GM19025 (cell line): ENCODE measurements around the gene PHF21B.

Experiments used
- ATAC-seq: cut with Tn5 transposase; IDR thresholded peaks from one replicate; pipeline ENCODE4 v1.9.1; 2021; ENCODE audit warnings: mild to moderate bottlenecking, low read depth, moderate library complexity; ENCODE audit not compliant: unreplicated experiment

The PHF21B gene

GRCh38 chr22:44940130-44940529 is 69.7 kb downstream of the PHF21B start:
- no peak for ATAC-seq

DNA sequence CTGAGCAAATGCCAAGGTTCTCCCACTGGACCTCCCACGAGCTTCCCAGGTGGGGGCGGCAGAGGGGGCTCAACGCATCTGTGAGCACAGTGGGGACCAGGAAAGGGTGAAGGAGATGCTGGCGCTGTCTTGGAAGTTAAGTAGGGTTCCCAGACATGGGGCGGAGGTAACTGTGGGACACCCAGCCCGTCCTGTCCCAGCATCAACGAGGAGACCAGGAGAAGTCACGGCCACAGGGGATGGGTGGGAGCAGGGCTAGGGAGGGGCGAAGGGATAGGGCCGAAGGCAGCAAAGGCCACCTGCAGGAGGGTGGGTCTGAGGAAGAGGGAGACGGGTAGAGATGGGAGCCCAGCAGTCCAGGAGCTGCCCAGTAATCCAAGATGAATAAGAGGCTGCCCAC is 70.4 kb downstream of the PHF21B start:
- ATAC-seq, result no peak

DNA sequence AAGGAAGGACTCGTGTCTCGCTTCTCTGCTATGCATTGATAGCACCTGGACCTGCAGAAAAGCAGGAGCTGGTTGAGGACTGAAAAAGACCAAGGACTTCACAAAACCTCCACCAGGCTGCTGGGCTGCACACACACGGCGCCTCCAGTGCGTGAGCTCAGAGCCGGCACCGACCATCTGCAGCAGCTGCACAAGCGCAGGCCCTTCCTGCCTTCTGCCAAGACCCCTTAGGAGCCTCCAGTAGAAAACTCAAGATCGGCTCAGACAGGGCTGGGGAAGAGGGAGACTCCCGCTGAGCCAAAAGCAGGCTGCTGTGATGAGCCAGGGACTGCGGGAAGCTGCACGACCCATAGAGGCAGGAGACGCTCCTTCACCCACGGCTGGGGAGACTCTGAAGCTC is 70.9 kb downstream of the PHF21B start:
- no peak for ATAC-seq

DNA sequence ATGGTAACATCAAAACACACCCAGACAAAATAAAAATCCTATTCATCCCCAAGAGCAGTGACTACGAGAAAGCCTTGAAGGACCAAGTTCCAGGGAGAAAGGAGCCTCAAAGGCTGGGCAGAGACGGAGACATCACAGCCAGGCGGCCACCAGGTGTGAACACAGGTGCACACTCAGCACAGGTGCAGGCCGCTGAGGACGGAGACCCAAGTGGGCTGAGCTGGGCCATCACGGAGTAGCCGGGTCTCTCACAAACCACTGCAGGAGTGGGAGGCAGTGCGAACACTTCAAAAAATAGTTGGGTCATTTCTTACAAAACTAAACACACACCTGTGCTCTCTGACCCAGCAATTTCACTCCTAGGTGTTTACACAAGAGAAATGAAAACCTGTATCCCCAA is 72.6 kb downstream of the PHF21B start:
- ATAC-seq, result no peak

- ATAC-seq, result no peak
Measured at GRCh38 chr22:44936201-44936600, 73.6 kb downstream of the PHF21B start.

DNA sequence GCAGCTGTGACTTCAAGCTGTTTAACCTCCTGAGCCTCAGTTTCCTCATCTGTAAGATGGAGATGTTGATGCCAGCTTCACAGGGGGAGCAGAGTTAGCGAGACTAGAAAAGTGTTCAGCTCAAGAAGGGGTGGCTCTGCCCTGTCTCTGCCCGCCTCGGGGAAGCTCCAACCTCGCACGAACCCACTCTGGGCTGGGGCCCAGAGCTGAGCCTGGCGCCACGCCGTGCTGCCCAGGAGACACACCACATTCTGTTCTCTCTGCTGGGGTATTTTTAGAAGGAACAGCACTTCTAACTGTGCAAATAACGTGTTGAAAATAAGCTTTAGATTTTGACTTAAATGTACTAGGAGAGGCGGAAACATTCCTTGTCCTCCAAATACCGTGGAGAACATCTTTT is 74.1 kb downstream of the PHF21B start:
- no peak for ATAC-seq

- ATAC-seq, result no peak
Measured at GRCh38 chr22:44934454-44934735, 75.4 kb downstream of the PHF21B start.

DNA sequence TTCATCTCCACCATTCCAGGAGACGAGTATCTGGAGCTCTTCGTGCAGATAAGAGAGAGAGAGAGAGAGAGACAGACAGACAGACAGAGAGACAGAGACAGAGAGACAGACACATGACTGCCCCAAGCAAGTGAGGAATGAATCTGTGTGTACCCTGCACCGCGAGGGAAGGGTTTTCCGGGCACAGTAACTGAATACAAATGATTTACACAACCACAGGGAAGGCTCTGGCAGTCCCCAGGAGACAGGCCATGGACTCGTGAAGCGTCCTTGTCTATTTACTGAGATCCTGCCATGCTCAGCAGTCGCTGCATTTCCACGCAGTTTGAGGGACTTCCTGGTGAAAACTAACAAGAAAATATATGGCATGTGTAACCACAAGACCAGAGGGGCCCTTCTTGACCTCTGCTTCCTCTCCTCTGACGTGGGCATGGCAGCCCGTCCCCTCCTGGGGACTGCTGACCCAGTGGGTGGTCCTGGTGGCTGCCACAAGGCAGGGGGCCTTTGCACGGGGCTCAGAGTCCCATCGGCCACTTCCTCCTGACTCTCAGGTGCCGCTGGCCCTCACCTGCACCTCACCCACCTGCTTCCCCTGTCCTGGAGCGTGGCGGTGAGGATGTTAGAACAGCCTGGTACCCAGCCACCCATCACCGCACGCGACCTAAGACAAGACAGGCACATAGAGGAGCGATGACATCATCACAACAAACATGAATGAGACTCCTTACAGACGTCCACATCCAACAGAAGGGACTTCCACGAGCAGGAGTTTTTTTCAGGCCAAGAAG is 75.9 kb downstream of the PHF21B start:
- no peak for ATAC-seq

DNA sequence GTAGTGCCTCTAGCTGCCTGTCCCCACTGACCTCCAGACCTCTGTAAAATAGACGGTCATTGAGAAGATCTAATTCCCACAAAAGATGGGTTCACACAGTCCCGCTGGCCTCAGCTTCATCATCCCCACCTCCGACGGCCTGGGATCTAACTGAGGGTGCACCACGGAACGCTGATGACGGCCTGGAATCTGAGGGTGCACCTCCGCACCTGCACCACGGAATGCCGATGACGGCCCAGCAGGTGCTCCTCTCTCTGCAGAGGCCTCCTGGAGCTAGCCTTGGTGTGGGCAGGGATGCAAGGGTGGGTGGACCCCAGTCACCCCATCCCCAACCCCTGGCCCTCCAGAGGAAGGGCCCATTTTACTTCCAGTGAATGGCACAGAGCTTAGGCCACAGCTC is 77.3 kb downstream of the PHF21B start:
- ATAC-seq, result no peak

DNA sequence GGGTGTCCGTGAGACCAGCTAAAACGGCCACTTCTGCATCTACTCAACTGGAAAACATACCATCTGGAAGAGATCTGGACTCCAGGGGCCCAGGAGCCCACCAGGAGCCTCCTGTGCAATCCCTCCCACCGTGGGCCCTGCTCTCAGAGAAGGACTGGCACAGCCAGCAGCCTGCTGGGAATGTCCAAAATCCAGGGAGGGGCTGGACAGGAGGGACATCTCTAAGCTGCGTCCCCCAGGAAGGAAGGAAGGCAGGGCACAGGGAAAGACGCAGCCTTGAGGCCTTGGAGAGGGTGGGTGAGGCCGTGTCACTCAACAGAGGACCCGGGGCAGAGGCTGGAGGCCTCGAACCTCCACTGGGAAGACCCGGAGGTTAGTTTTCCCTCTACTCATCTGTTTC is 78.0 kb downstream of the PHF21B start:
- no peak for ATAC-seq

DNA sequence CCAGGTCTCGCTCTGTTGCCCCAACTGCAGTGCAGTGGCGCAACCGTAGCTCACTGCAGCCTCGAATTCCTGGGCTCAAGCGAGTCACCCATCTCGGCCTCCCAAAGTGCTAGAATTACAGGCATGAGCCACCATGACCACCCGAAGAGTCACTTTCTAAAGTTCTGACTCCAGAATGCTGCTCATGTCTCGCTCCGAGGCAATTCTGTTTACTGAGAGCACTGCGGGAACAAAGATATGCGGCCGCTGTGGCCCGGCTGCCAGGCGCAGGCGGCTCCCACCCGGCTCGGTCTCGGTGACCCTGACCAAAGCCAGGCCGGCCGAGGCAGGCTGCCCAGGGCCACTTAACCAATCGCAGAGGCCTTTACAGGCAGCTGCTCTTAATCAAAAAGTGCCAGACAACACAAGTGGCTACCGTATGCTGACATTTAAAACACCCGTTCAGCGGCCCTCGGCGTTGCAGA is 78.7 kb downstream of the PHF21B start:
- no peak for ATAC-seq

- ATAC-seq, result no peak
Measured at GRCh38 chr22:44930711-44931035, 79.1 kb downstream of the PHF21B start.

DNA sequence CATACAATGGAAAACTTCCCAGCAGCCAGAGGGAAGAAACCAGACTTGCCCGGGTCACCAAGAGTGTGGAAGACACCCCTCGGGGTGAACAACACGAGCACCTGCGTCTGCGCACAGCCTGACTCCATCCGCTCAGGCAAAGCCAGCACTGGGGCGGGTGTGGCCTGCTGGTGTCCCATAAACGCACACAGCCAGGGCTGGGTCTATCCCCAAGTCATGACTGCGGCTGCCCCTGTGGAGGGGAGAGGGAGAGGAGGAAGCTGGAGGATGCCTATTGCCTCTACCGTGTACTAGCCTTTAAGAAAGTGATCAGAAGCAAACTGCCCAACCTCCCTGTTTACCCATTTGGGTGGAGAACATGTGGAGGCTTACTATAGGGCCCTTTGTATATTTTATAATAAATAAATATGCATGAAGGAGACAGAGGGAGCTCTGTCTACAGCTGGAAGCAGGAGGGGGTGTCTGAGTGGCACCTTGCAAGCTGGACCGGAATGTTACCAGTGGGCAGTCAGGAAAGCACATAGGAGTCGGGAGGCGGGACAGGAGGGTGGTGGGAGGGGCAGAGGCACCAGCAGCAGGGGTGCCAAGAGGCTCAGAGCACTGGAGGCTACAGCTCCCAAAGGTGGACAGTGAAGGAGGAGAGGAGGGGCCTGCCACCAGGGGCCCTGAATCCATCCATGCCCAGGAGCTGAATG is 79.6 kb downstream of the PHF21B start:
- no peak for ATAC-seq

DNA sequence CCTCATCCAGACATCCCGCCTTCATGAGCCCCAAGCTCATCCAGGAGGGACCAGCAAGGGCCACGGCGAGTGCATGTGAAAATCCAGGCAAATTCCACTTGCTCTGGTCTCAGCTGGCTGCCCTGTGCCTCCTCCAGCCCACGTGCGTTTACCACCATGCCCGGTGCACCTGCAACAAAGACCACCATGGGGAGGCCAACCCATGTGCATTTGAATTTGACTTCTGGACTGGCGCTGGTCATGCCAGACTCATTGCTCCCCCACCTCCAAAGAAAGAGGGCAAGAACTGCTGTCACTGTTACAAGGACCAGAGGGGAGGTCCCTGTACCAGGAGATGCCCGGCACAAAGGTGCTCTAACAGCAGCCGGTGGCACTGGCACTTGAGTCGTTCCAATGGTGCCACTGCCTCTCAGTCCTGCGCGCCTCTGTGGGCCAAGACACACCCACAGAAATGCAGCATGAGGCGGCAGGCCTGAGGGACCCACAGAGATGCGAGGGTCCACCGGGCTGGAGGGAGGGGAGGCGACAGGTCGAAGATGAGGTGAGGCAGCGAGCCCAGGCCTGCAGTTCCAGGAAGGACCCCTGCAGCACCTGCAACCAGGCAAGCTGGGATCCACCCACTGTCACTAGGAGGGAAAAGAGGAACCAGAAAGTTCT is 80.3 kb downstream of the PHF21B start:
- ATAC-seq, result no peak

- no peak for ATAC-seq
Measured at GRCh38 chr22:44928711-44929358, 81.0 kb downstream of the PHF21B start.

DNA sequence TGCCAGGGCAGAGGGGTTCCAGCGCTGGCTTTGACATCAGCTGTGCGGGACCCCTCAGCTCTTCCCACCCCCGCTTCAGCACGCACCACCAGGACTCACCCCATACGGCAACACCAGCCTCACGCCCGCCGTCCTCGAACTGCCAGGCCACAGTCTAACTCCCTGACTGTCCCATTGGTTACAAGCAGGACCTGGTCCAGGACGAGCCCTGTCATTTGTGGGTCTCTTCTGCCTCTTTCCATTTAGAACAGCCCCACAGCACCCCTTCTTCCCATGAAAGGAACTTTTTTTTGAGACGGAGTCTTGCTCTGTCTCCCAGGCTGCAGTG is 81.7 kb downstream of the PHF21B start:
- ATAC-seq, result no peak

DNA sequence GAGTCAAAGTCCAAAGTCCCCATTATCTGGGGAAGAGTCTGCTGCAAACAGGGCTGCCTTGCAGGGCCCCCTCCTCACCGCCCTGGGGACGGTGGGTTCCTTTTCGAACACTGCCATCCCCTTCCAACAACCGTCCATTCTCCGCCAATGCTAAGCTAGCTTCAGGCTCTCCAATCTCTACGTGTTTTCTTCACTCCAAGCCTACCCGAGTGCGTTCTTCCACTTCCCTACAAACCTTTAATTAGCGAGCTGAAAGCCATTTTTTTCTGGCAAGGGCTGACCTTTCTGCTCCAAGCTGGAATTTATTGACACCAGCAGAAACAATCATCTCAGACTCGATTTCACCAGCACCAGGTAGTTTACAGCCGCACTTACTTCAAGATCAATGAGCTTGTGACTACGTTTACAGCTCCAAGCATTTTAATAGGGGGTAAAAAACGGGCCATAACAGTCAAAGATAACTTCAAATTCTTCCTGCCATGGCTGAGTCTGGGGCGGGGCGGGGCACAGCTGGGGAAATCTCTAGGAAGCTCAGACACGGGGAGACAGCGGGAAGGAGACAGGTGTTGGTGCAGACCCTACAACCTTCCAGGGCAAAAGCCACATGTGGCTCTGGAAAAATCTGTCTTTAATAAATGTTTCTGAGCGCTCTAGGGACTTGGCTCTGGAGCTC is 82.2 kb downstream of the PHF21B start:
- ATAC-seq, result no peak

DNA sequence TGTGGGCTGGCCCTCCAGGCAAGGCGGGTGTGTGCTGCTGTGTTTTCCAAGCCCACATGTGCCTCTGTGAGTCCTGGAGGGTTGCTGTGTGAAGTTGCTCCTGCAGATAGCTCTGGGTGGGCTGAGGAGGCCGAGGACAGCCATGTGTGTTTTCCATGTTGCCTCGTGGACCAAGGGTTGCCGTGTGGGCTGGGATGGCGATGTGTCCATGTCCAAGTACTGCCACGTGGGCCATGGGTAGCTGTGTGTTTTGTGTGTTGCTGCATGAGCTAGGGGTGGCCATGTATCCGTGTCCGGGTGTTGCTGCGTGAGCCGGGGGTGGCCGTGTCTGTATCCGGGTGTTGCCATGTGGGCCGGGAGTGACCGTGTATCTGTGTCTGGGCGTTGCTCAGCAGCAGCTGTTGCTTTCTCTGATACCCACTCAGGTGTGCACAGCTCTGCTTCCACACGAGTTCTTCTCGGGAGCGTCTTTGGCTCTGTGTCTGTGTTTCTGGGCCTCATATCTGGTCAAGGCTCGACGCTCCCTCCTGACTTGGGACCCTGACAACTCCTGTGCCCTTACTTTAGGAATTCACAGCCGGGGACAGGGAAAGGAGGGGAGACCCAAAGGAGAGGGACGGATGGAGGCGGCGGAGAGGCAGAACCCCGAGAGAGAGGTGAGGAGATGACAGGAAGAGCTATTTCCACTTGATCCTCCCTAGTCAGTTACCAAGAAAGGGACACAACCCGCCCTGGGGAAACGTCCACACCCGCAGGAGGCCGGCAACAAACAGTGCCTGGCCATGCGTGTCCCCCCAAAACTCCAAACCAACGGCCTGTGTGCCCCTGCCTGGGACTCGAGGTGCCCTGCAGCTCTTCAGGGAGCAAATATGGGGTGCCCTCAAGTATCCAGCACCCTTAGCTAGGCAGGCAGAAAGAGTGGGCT is 83.1 kb downstream of the PHF21B start:
- no peak for ATAC-seq

DNA sequence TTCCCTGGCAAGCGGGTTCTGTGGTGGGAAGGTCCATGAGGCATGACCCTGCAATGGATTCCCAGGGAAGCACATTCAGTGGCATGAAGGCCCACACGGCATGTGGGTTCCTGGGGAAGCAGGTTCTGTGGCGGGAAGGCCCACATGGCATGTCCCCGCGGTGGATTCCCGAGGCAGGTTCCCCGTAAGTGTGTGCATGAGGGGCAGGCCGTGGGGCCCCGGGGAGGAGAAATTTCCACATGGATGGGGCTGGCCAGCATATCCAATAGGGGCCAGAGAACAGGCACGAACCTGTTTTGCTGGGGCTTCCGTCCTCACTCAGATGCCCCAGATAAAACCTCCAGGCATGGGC is 83.7 kb downstream of the PHF21B start:
- ATAC-seq, result no peak

GRCh38 chr22:44925465-44926123 is 84.2 kb downstream of the PHF21B start:
- no peak for ATAC-seq
